Keratinocyte (primary cell): ENCODE measurements around the gene BTBD16. TPM values are rescaled to one million over a fixed set of nuclear protein-coding genes. Genes with fewer than 3 reads are reported as not detected.

Experiments
- DNase-seq: peaks from one replicate; pipeline ENCODE4 v3.0.0-alpha.2; 2011; ENCODE audit warnings: low read depth, missing footprints, low spot score
- FAIRE-seq: peaks from 2 replicates; lab custom pipeline; 2011; peaks lifted over from hg19 to GRCh38; lab: Jason Lieb, UNC
- H2AFZ ChIP-seq: 2 replicates; pipeline ENCODE4 v1.6.0; 2012; ENCODE audit warnings: low read length, control low read depth, inconsistent platforms; ENCODE audit not compliant: control insufficient read depth
- H3K27ac ChIP-seq: 2 replicates; pipeline ENCODE4 v1.5.1; 2011; ENCODE audit warnings: low read length; ENCODE audit not compliant: control insufficient read depth, insufficient read depth
- H3K27me3 ChIP-seq: 3 replicates; pipeline ENCODE4 v1.6.0; 2011; ENCODE audit warnings: low read length; ENCODE audit not compliant: control insufficient read depth, insufficient read depth; ENCODE audit errors: extremely low read depth
- H3K36me3 ChIP-seq, 2 experiments: 2 replicates in 1 of 2; 3 replicates in 1 of 2; pipeline ENCODE4 v1.5.1; 2011; ENCODE audit warnings: low read length in 2 of 2, mild to moderate bottlenecking in 1 of 2; ENCODE audit not compliant: control insufficient read depth in 2 of 2, insufficient read depth in 2 of 2; ENCODE audit errors: extremely low read depth in 1 of 2
- H3K4me1 ChIP-seq: 3 replicates; pipeline ENCODE4 v1.5.1; 2011; ENCODE audit warnings: low read length; ENCODE audit not compliant: control insufficient read depth, insufficient read depth; ENCODE audit errors: extremely low read depth
- H3K4me2 ChIP-seq: 3 replicates; pipeline ENCODE4 v1.6.0; 2011; ENCODE audit warnings: low read depth, low read length; ENCODE audit not compliant: control insufficient read depth, insufficient read depth; ENCODE audit errors: extremely low read depth
- H3K4me3 ChIP-seq, 3 experiments: fragments of 200-600 bp in 1 of 3; sonication (generic) in 1 of 3; 2 replicates in 2 of 3; 3 replicates in 1 of 3; pipeline ENCODE4 v1.5.1; 2011 to 2016; ENCODE audit warnings: low read length in 3 of 3, mild to moderate bottlenecking in 3 of 3, control low read depth in 2 of 3, inconsistent platforms in 1 of 3, low read depth in 1 of 3, mixed read lengths in 1 of 3, mixed run types in 1 of 3, moderate library complexity in 1 of 3; ENCODE audit not compliant: control insufficient read depth in 2 of 3, insufficient read depth in 2 of 3; ENCODE audit errors: extremely low read depth in 1 of 3
- H3K79me2 ChIP-seq: 2 replicates; pipeline ENCODE4 v1.6.0; 2012; ENCODE audit warnings: low read length; ENCODE audit not compliant: control insufficient read depth, insufficient read depth
- H3K9ac ChIP-seq: 3 replicates; pipeline ENCODE4 v1.6.0; 2011; ENCODE audit warnings: low read length; ENCODE audit not compliant: control insufficient read depth, insufficient read depth; ENCODE audit errors: extremely low read depth
- H3K9me1 ChIP-seq: 3 replicates; pipeline ENCODE4 v1.6.0; 2011; ENCODE audit warnings: low read length; ENCODE audit not compliant: control insufficient read depth, insufficient read depth; ENCODE audit errors: extremely low read depth
- H3K9me3 ChIP-seq: 2 replicates; pipeline ENCODE4 v1.5.1; 2012; ENCODE audit warnings: low read depth, low read length; ENCODE audit not compliant: control insufficient read depth
- H4K20me1 ChIP-seq: 3 replicates; pipeline ENCODE4 v1.6.0; 2011; ENCODE audit warnings: low read length; ENCODE audit not compliant: control insufficient read depth, insufficient read depth; ENCODE audit errors: extremely low read depth
- EZH2 ChIP-seq: IDR thresholded peaks from one replicate; pipeline ENCODE4 v1.6.1; 2012; ENCODE audit warnings: inconsistent platforms, mild to moderate bottlenecking, low read length, moderate library complexity
- dilution Hi-C: fragments of 300-500 bp; cut with MboI; formaldehyde crosslinking; loops from one replicate; pipeline ENCODE4 v1.7.0; 2020; ENCODE audit warnings: low sequenced_read_pairs; ENCODE audit not compliant: extremely low pct_ligation_motif_present
- polyA plus RNA-seq, 5 experiments: library from polyadenylated mRNA; depleted of rRNA in 3 of 5; stranded (reverse) in 3 of 5; stranded (forward) in 1 of 5; unstranded in 1 of 5; fragments of >200 nt; gene quantifications; 1 replicate in 1 of 5; 2 replicates in 3 of 5; 3 replicates in 1 of 5; pipeline versions ENCODE4 v1.2.1 to v1.2.3, GENCODE V29; 2011 to 2012; ENCODE audit warnings: missing spikeins in 2 of 5, low read depth in 1 of 5, low replicate concordance in 1 of 5
- TF ChIP-seq, protein P1 (sequence below), 3 experiments: IDR thresholded peaks in 1 of 3; conservative IDR thresholded peaks in 1 of 3; optimal IDR thresholded peaks in 1 of 3; 2 replicates in 2 of 3; 3 replicates in 1 of 3; pipeline versions ENCODE3 to v1.5.1; 2011; ENCODE audit warnings: low read length in 3 of 3, mild to moderate bottlenecking in 3 of 3, moderate library complexity in 2 of 3, control low read depth in 1 of 3, inconsistent platforms in 1 of 3; ENCODE audit not compliant: insufficient read depth in 2 of 3; ENCODE audit errors: extremely low read depth in 1 of 3

Gene BTBD16
- polyA plus RNA-seq, 1 donor (not counting 4 experiments of a cell fraction or from before 2014, with no cell fraction given), result 4.9 TPM

DNA sequence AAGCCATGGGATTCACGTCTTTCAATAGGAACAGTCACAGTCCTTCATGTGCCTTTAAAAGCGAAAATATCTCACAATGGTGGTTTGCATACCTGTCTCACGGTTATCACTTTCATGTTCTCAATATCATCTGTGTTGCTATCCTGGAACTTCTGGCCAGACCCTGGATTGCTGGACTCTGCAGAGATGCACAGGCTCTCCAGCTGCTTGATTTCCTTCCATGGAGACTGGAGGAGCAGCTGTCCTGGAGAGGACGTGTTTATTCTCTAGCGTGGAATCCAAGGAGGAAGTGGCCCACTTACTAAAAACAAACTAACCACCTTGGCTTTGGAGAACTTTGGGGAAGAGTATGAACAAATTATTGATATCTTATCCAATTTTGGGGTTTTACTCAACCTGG lies 16.5 kb downstream of the BTBD16 start:
- Histone ChIP-seq H4K20me1 (no peaks in the 10 kb centered on the region), H2AFZ (no peak overlapping the region), H3K9ac (no peak overlapping the region), H3K9me3 (no peaks in the 10 kb centered on the region), H3K36me3 (no peaks in the 10 kb centered on the region), H3K79me2 (no peaks in the 10 kb centered on the region), H3K9me1 (no peaks in the 10 kb centered on the region), H3K27ac (no peak overlapping the region), H3K4me2 (peak overlapping the region; percentile 47), H3K4me1 (peaks cover 37% of the 10 kb centered on the region), H3K4me3 (no peak overlapping the region), H3K27me3 (no peaks in the 10 kb centered on the region)
- TF ChIP-seq, protein P1, sequence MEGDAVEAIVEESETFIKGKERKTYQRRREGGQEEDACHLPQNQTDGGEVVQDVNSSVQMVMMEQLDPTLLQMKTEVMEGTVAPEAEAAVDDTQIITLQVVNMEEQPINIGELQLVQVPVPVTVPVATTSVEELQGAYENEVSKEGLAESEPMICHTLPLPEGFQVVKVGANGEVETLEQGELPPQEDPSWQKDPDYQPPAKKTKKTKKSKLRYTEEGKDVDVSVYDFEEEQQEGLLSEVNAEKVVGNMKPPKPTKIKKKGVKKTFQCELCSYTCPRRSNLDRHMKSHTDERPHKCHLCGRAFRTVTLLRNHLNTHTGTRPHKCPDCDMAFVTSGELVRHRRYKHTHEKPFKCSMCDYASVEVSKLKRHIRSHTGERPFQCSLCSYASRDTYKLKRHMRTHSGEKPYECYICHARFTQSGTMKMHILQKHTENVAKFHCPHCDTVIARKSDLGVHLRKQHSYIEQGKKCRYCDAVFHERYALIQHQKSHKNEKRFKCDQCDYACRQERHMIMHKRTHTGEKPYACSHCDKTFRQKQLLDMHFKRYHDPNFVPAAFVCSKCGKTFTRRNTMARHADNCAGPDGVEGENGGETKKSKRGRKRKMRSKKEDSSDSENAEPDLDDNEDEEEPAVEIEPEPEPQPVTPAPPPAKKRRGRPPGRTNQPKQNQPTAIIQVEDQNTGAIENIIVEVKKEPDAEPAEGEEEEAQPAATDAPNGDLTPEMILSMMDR (optimal IDR thresholded peaks at IDR 0.05 in 1 of 3, IDR thresholded peaks at IDR 0.05 in 1 of 3, conservative IDR thresholded peaks at IDR 0.05 in 1 of 3; ENCODE audit: extremely low read depth in 1 of 3, insufficient read depth in 2 of 3, low read length in 3 of 3), result no peak
- TF ChIP-seq EZH2, result no peak
- no peak for DNase-seq
- dilution Hi-C loops, result no loop called here
- FAIRE-seq, result peak; percentile 49

DNA sequence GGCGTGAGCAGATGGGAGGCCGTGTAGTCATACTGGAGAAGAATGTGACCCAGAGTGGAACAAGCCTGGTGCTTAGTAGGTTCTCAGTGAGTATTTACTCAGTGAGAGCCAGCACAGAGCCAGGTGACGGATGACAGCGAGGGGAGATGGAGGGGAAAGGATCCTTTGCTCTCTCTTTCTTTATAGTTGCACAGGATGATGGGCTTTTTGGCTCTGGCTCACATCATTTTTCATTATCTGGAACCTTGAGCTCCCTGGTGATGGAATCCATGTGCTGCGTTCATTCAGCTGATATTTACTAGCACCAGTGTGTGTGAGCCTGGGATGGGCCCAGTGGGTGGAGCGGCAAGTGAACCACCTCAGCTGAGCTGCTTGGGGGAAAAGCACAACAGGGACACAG lies 17.2 kb downstream of the BTBD16 start:
- TF ChIP-seq, protein P1 (optimal IDR thresholded peaks at IDR 0.05 in 1 of 3, IDR thresholded peaks at IDR 0.05 in 1 of 3, conservative IDR thresholded peaks at IDR 0.05 in 1 of 3; ENCODE audit: extremely low read depth in 1 of 3, insufficient read depth in 2 of 3, low read length in 3 of 3), result no peak
- TF ChIP-seq EZH2, result no peak
- dilution Hi-C loops, result no loop called here
- Histone ChIP-seq H3K9ac (no peak overlapping the region), H3K4me1 (peaks cover 43% of the 10 kb centered on the region), H3K79me2 (no peaks in the 10 kb centered on the region), H2AFZ (no peak overlapping the region), H3K27ac (no peak overlapping the region), H3K9me1 (no peaks in the 10 kb centered on the region), H3K4me2 (no peak overlapping the region), H3K36me3 (peaks cover 0 to 2% of the 10 kb centered on the region in 2 experiments), H3K9me3 (no peaks in the 10 kb centered on the region), H3K27me3 (no peaks in the 10 kb centered on the region), H4K20me1 (no peaks in the 10 kb centered on the region), H3K4me3 (no peak overlapping the region)
- FAIRE-seq (no peak), DNase-seq (no peak)
